AG09319 (cell line): Measurements from ENCODE around the gene GHRL.

Source experiments
- DNase-seq: peaks from one replicate; pipeline ENCODE4 v3.0.0-alpha.2; 2010; ENCODE audit warnings: low read depth; ENCODE audit errors: extremely low read depth
- CTCF ChIP-seq: IDR thresholded peaks from 2 replicates; pipeline ENCODE4 v1.5.1; 2011; ENCODE audit warnings: low read depth, mild to moderate bottlenecking, inconsistent platforms, low read length, moderate library complexity

The GHRL gene

DNA sequence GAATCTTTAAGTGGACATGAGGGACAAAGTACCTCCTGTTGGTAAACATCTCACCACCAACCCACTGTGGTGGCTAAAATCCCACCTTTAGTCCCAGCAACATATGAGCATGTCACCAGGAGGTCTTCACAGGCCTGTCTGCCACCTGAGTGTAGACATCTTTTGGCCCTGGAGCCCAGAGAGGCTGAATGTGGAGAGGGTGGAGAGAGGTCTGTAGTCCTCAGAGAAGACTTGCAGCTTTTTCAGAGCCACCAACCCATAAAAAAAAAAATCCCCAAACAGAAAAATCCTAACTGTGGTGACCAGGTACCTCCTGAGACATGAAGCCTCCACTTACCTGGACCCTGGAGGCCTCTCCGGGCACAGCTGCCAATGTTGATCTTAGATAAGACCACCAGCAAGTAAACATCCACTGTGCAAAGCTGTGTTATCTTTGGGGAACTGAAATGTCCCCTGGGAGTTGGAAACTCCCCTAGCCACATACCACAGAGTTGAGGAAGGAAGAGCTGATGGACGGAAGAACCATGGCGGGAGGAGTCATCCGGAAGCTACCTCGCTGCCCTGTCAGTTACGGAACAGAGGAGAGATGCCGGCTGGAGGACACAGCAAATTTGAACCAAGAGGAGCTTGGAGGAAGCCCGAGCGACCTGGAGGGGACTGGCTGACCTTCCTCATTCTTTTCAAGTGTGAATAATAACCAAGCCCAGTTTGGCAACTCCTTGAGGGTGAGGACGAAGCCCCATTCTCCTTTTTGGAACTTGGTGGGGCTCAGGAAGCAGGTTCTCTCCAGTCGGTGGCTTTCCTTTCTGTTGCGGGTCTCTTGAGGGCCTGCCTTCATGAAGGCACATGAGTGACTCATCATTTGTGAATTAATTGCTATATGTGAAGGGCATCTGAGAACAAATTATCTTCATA is at the start of gene GHRL:
GHRL (minus strand) TSS at position 443 of the 915 bp plus-strand sequence. CDS start 2,767 bp downstream, outside the sequence.
- DNase-seq = no peak
- no peak for TF ChIP-seq CTCF

GRCh38 chr3:10341901-10342398 is 49.2 kb upstream of the GHRL start:
- no peak for DNase-seq
- TF ChIP-seq CTCF = no peak

- no peak for TF ChIP-seq CTCF
- no peak for DNase-seq
Measured at GRCh38 chr3:10340476-10340875, 47.7 kb upstream of the GHRL start.

DNA sequence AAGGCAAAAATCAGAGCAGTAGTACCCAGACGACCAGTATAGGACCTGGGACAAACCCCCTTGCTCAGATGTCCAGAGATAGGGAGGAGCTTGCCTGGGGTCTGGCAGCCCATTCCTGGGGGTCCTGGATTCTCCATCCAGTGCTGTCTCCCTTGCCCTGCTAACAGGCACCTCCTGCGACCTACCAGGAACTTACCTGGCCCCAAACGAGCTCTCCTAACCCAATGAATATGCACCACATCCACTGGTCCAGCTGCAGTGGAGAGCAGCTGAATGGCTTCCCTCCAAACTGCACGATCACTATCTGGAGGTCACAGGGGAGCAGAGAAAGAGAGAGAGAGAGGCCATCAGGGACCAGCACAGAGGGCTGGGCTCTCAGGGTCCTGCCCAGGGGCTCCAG is 47.3 kb upstream of the GHRL start:
- no peak for DNase-seq
- TF ChIP-seq CTCF = no peak

DNA sequence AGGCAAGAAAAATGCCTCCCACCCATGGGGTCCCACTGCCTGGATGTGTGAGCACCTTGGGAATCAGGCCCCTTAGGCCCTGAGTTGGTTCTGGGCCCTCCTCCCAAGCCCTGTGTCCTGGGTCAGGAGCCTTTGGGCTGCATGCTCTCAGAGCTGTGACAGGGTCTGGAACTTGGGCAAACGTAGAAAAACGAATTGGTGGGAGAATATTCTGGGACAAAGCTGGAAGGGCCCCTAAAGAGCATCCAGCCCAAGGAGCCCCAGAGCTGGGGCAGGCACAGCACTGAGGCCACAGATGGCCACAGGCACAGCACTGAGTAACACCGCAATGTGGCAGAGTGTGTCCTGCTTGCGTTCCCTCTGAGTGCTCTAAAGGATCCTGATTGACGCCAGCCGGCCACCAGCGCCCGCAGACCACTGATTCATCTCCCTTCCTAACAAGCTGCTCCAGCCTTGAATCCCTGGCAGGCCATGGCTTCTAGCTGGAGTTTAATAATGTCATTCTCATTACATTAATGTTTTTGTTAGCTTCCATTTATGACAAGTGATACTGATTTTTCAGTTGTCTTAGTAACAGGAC is 46.7 kb upstream of the GHRL start:
- no peak for TF ChIP-seq CTCF
- DNase-seq = no peak

DNA sequence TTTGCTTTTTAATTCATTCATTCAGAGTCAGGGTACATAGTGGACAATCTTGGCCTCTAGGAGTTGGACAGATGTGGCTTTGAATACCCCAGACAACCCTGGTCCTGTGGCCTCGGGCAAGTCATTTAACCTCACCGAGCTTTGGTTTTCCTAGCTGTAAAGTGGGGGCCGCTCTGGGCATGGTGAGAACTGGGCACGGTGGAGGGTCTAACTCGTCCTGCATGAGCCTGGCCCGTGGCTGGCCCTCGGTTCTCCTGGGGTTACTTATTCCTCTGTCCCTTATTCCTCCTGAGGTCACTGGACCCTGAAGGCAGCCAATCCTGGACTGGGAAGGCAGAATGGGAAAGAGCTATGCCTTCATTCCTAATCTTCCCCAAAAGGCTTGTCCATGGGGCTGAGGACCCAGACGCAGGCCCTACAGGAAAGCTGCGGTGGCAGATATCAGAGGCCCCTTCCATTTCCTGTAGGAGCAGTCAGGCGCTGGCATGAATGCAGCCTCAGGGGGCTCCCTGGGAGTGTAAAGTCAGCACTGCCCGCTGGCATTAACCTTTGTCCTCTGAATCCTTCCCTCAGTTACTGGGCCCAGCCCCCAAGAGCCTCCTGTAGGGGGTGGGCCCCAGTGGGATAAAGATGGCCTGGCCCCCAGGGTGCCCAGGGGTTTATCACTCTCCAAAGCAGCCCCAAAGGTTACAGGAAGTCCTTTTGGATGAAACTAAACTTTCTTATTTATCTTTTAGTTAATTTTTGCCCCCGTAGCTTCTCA is 46.0 kb upstream of the GHRL start:
- DNase-seq = no peak
- no peak for TF ChIP-seq CTCF

DNA sequence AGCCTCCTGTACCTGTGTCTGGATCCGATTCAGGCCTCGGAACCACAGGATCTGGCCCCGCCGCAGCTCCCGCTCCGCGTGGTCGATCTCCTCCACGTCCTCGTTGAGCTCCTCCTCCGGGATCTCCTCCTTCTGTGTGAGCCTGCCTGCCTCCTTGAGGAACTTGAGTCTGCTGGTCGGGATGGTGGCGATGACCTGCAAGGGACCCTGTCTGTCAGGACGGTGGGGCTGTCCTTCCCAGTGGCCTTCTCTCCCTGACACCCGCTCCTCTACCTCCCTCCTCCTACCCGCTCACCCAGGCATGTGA is 45.4 kb upstream of the GHRL start:
- no peak for TF ChIP-seq CTCF
- DNase-seq = no peak
